Stimulated activated CD8-positive, alpha-beta memory T cell treated with anti-CD3 and anti-CD28 coated beads, Interleukin-15, amount 100 ng/mL, for 24 hours (primary cell): ENCODE measurements around the gene DNMT3A.

Source experiments
- DNase-seq: peaks from one replicate; pipeline ENCODE4 v3.0.0-alpha.2; 2020; ENCODE audit warnings: low read depth

Gene DNMT3A

DNA sequence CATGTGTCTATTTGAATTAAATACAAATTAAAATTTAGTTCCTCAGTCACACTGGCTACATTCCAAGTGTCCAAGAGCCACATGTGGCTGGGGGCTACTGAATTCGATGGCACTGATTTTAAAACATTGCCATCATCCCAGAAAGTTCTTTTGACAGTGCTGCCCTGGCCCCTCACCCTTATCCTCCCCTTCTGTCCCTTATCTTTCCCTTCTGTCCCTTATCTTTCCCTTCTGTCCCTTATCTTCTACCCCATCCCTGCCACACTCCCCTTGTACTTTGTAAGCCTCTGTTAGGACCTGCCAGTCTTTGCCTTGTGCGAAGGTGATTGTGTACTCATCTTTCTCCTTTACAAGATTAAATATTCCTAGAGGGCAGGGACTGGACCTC lies 85.2 kb downstream of the DNMT3A start:
- no peak for DNase-seq

DNA sequence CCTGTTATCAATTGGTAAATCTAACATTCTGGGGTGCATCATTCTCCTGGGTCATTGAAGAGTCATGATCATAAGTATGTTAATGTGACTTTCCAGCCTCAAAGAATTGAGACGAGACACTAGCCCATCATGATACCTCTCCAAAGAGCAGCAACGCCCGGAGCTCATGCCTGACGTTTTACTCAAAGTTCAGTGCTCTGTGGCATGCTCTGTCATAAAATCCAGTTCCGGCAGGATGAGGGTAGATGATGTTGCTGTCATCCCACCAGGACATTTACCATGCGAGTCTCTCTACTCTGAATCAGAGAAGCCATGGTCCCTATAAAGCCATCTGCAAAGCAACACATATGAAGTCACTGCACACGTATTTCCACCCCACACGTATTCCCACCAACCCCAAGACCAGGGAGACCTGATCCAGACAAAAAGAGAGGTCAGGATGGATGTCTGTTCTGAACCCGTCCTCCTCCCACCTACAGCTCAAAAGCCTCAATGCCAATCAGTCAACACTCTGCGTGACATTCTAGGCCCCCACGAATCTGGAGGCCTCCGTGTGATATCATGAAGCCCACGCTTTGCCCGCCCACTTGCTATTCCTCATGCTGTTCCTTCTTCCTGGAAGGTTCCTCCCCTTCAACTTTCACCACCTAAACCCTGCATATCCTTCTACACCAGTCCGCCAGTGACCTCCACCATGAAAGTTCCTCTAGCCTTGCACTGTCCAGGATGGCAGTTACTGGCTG lies 85.8 kb downstream of the DNMT3A start:
- DNase-seq = no peak

- no peak for DNase-seq
Measured at GRCh38 chr2:25254961-25255360, 86.8 kb downstream of the DNMT3A start.

DNA sequence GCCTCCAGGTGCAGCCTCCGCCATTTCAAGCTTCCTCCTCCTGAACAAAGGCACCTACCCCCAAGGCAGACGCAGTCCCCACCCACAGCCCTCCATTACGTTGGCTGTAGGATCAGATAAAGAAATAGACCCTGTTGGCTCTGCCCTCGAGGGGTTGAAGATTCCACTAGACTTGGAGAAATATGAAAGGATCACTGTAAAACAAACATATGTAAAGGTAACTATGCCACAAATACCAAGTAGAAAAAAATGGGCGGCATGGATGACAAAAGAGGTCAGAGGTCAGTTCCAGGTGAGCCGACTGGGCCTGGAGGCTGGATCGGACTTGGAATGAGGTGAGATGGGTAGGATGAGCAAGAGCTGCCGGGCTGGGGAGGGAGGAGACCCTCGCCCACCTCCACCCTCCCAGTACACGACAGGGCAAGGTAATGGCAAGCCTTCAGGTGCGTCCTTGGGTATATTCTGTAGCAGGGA lies 88.5 kb downstream of the DNMT3A start:
- no peak for DNase-seq

- DNase-seq = no peak
Measured at GRCh38 chr2:25252291-25253152, 89.2 kb downstream of the DNMT3A start.

DNA sequence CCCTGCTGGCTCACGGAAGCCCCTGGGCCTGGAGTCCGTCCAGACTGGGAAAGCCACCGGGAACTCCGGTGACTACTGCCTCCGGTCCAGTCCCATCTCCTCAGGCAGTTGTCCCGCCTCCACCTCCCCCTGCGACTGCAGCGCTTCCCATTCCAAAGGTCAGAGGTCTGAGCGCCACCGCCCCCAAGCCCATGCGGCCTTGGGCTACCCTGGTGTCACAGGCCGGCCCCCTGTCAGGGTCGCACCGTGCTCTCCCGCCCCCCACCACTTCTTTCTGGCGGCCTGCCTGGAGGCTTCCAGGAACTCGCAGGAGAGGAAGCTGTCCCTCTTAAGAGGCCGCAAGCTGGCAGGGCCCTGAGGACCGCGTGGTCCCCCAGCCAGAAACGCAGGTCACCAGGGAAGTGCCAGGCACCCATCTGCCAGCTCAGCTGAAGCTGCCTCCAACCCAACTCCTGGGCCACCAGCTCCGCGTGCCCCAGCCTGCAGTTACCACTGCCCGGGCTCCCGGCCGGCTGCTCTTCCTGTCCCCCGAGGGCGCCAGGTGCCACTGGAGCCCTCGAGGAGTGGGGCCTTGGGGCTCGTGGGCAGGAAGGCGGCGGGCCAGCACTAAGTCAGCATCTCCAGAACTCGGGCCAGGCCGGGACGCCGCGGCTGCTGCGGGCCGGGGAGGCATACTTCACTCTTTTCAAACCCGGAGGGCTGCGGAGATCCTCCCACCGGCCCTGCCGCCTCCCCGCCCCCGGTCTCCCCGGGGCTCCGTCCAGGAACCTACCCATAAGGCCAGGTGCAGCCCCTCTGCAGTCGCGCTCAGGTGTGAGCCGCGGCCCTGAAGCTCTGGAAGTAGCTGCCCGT lies 90.1 kb downstream of the DNMT3A start:
- no peak for DNase-seq

DNA sequence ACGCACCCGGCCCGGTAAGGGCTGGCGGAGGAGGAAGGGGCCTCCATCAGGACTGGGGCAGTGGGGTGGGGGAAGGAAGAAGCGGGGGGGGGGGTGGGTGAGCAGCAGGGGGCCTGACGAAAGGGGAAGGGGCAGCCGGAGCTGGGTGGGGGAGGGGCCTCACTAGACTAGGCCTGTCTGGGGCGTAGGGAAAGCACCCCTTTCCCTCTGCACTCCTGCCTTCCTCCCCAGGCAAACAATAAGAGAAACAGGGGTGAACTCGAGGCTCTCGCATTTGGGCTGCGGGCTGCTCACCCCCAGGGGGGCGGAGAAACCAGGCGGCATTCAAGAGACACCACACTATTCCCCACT lies 90.7 kb downstream of the DNMT3A start:
- DNase-seq = no peak

GRCh38 chr2:25250331-25251070 lies 91.2 kb downstream of the DNMT3A start:
- DNase-seq = no peak

GRCh38 chr2:25249785-25250184 lies 91.9 kb downstream of the DNMT3A start:
- no peak for DNase-seq

- no peak for DNase-seq
Measured at GRCh38 chr2:25247792-25248512, 93.8 kb downstream of the DNMT3A start.

- DNase-seq = no peak
Measured at GRCh38 chr2:25246558-25247290, 95.0 kb downstream of the DNMT3A start.

DNA sequence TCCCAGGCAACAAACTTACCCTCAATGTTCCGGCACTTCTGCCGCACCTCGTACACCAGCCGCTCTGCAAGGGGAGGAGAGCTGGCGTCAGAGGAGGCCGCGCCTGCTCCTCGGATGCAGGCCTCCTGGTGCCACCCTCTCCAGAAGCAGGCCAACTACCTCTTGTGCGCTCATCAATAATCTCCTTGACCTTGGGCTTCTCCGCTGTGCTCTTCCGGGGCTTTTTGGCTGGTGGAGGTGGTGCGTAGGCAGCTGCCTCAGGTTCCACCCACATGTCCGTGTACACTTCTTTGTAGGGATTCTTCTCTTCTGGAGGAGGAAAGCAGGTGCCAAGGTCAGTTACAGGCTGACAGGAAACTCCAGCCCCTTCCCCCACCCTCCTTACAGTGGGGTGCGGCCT lies 95.7 kb downstream of the DNMT3A start:
- DNase-seq = no peak

- no peak for DNase-seq
Measured at GRCh38 chr2:25245141-25245540, 96.6 kb downstream of the DNMT3A start.

GRCh38 chr2:25243995-25244394 lies 97.7 kb downstream of the DNMT3A start:
- DNase-seq = no peak

DNA sequence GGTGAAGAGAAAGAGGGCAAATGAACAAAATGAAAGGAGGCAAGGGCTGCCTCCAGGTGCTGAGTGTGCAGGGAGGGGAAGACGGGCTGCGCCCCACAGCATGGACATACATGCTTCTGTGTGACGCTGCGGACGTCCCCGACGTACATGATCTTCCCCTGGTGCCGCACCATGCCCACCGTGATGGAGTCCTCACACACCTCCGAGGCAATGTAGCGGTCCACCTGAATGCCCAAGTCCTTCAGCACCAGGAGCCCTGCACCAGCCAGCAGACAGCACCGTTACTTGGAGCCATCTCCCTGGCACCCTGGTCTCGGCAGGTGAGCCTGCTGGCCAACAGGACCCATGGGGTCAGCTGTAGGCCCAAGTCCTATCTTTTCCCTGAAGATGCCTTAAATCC lies 100.3 kb downstream of the DNMT3A start:
- DNase-seq = no peak

DNA sequence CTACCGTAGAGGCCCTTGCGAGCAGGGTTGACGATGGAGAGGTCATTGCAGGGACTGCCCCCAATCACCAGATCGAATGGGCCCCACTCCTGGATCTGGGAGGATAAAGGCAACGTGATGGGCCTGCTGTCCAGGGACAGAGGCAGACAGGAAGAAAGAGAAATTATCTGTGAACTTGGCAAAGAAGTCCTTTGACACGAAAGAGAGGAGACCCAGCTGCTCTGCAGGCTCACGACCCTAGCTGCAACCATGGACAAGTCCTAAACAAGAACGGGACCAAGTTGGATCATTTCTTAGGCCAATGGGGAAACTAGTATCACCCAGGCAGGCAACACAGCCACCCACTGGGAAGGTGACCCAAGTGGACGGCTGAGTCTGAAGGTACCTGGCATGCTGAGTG lies 101.1 kb downstream of the DNMT3A start:
- DNase-seq = no peak

- no peak for DNase-seq
Measured at GRCh38 chr2:25238920-25239319, 102.8 kb downstream of the DNMT3A start.

- no peak for DNase-seq
Measured at GRCh38 chr2:25237764-25238163, 104.0 kb downstream of the DNMT3A start.

DNA sequence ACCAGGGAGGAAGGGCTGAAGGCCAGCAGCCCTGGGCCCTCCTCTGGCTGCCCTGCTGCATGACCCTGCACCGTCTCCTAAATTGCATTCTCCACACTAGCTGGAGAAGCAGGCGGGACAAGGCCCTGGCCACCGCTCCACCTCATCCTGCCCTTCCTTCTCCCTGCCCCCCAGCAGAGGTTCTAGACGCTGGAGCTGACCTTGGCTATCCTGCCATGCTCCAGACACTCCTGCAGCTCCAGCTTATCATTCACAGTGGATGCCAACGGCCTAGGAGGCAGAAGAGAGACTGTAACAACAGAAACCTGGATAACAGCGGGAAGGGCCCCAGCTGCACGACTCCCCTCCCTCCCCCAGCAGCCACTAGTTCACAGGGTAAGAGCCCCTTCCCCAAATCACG lies 105.0 kb downstream of the DNMT3A start:
- DNase-seq = no peak

GRCh38 chr2:25234738-25235137 lies 107.0 kb downstream of the DNMT3A start:
- DNase-seq = no peak
